ENCODE results near the gene CAND1.

CAND1 gene

DNA sequence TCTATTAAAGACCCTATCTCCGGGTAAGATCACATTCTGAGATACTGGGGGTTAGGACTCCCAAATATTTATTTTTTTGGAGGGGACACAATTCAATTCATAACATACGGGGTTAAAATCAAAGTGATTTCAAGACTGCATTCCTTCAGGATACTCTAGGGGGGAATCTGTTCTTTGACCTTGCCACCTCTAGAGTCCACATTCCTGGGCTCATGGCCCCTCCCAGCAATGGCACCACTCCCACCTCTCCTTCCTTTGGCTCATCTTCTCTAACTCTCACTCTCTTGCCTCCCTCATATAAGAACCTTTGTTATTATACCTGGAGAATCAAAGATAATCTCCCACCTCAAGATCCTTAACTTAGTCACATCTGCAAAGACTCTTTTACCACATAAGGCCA, 79.5 kb downstream of the CAND1 start:
- no peak for DNase-seq

- DNase-seq: no peak
These were observed 83.5 kb downstream of the CAND1 start for GRCh38 chr12:67352682-67353081.

- no peak for DNase-seq
These were observed 85.2 kb downstream of the CAND1 start for GRCh38 chr12:67354322-67354721.

DNA sequence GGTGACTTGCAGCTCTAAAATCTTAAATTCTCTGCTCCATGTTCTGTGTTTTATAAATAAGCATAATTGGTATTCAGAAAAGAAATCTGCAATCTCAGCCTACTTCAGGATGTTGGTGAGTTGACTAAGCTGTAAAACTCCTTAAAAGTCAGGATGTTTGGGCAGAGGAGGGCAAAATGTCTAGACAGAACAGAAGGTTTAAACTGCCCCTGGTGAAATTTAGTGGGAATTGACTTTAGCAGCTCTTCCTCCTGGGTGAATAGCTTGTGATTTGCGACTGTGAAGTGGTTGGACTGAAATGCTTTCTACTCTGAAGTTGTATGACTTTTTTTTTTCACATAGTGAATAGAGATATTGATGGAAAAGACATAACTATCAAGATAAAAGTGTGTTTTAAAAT, 85.8 kb downstream of the CAND1 start:
- no peak for DNase-seq

- DNase-seq: peak; percentile 77
These were observed 86.5 kb downstream of the CAND1 start for GRCh38 chr12:67355428-67356379.

GRCh38 chr12:67356380-67356774, 87.2 kb downstream of the CAND1 start:
- peak; percentile 33 for DNase-seq

- no peak for DNase-seq
These were observed 88.4 kb downstream of the CAND1 start for GRCh38 chr12:67357376-67358125.

GRCh38 chr12:67358781-67359338, 89.7 kb downstream of the CAND1 start:
- no peak for DNase-seq

GRCh38 chr12:67362526-67362925, 93.4 kb downstream of the CAND1 start:
- no peak for DNase-seq

DNA sequence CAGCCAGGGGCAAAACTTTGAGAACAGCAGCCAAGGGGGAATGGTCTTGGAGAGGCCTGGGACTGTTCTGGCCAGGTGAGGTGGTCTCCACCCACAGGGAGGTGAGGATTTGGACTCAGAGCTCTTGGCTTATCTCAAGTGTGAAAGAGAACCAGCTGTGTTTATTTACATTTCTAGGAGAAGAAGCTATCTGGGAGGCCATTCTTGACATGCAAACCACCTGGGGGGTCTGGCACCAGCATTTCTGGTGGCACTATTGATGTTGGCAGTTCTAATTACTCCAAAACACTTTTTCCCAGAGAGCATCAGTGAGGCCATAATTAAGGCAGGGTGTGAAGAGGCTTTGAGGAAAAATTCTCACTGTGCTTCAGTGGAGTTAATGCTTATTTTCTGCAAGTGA, 95.1 kb downstream of the CAND1 start:
- no peak for DNase-seq

GRCh38 chr12:67365131-67365530, 96.0 kb downstream of the CAND1 start:
- DNase-seq: no peak

DNA sequence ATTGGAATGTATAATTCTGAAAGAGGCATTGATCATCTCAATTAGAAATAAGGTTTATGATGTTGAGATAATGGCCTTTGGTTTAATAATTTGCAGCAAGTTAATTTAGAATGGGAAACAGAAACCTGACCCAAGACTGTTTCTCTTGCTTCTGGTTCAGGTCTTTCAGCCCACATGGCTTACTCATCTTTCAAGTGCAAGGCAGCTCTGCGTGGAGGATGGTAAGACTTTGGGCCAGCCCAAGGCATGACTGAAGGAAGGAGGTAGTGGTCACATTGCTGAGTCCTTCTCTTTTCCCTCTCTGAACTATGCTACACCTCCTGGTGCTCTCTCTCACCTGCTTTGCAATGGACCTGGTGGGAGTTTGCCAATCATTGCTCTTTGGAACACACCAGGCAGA, 98.7 kb downstream of the CAND1 start:
- DNase-seq: no peak

All from NCI-H1105 (cell line).